OCI-LY7 (cell line): ENCODE measurements around the gene HIP1.

Source experiments
- EZH2phosphoT487 ChIP-seq: fragments of 200-600 bp; sonication (generic); IDR thresholded peaks from 2 replicates; pipeline ENCODE4 v1.6.1; 2018; ENCODE audit warnings: low read depth, borderline replicate concordance, mild to moderate bottlenecking, mixed run types, antibody characterized with exemption, low read length, moderate library complexity, mixed read lengths
- TF ChIP-seq, protein P1 (sequence below): fragments of 200-600 bp; sonication (generic); conservative IDR thresholded peaks from 2 replicates; pipeline ENCODE4 v1.5.1; 2014; ENCODE audit warnings: mild to moderate bottlenecking, antibody characterized with exemption, low read length, moderate library complexity, mixed read lengths

DNA sequence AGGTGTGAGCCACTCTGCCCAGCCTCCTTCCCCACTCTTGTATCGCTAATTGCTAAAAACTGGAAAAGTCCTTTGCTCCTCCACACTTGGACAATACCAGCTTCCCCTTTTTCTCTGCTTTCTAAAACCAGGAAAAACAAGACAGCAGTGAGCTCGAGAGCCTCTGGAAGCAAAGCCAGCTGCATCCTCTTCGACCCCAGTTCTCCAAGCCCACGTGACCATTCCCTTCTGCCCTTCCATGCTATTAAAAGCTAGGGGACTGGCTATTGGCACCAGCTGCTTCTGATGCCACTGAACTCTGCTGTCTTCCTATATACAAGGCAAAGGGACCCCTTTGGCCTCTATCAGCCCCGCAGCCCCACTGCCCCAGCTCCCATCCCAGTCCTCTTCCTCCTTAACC is 154.4 kb downstream of the HIP1 start:
- TF ChIP-seq, protein P1, sequence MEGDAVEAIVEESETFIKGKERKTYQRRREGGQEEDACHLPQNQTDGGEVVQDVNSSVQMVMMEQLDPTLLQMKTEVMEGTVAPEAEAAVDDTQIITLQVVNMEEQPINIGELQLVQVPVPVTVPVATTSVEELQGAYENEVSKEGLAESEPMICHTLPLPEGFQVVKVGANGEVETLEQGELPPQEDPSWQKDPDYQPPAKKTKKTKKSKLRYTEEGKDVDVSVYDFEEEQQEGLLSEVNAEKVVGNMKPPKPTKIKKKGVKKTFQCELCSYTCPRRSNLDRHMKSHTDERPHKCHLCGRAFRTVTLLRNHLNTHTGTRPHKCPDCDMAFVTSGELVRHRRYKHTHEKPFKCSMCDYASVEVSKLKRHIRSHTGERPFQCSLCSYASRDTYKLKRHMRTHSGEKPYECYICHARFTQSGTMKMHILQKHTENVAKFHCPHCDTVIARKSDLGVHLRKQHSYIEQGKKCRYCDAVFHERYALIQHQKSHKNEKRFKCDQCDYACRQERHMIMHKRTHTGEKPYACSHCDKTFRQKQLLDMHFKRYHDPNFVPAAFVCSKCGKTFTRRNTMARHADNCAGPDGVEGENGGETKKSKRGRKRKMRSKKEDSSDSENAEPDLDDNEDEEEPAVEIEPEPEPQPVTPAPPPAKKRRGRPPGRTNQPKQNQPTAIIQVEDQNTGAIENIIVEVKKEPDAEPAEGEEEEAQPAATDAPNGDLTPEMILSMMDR, result no peak
- TF ChIP-seq EZH2phosphoT487, result no peak
